A549 treated with CpdA at 1 μM for 4 hours (cell line): Measurements from ENCODE around the gene CHST10. TPM values are rescaled to one million over a fixed set of nuclear protein-coding genes. Genes with fewer than 3 reads are reported as not detected.

Experiments used
- total RNA-seq: library from RNA; stranded (reverse); fragments of 200-300 nt; extraction: Qiagen RNA extraction; gene quantifications from 5 replicates; pipeline ENCODE4 v1.2.3, GENCODE V29; 2022; ENCODE audit warnings: low read depth

The CHST10 gene
- 15.5 to 16.8 TPM (median 16.0 TPM) in 5 replicates for total RNA-seq

GRCh38 chr2:100416935-100417710 lies at the start of gene CHST10:
Gene CHST10, minus strand, starts transcription at chr2:100417668. Its CDS starts 10,993 bp downstream, at chr2:100406675.

Other genes with a start within 250 kb of the CHST10 start
- gene LONRF2, start 95.2 kb downstream of the CHST10 start, total RNA-seq: 3.0 to 4.1 TPM (median 3.8 TPM) in 5 replicates
- gene NMS, start 52.8 kb upstream of the CHST10 start, total RNA-seq: not detected in 5 replicates
- gene PDCL3, start 145.3 kb upstream of the CHST10 start, total RNA-seq: 36.6 to 52.4 TPM (median 38.8 TPM) in 5 replicates